Activated naive CD4-positive, alpha-beta T cell treated with anti-CD3 and anti-CD28 coated beads, Interleukin-2, amount 50 U/mL, for 16 hours (primary cell): ENCODE measurements around the gene MAD1L1.

Source experiments
- DNase-seq: peaks from one replicate; pipeline ENCODE4 v3.0.0-alpha.2; 2020

MAD1L1 gene

GRCh38 chr7:2038931-2039728, 193.6 kb downstream of the MAD1L1 start:
- DNase-seq: no peak

- no peak for DNase-seq
Measured at GRCh38 chr7:2037808-2038522, 194.8 kb downstream of the MAD1L1 start.

GRCh38 chr7:2037301-2037807, 195.4 kb downstream of the MAD1L1 start:
- DNase-seq: peak; percentile 13

DNA sequence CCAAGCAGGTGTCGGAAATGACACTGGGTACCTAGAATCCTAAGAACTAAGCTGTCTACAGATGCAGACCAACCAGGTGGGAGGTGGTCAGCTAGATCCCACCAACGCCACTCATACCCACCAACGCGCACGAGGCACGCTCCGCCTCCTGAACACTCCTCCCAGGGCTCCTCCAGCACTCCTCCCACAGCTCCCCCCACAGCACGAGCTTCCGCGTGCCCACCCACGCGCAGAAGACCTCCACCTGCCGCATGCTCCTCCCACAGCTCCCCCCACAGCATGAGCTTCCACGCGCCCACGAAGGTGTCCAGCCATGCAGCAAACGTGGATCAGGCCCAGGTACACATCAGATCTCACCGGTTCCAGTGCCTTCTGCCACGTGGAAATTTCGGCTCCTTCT, 196.0 kb downstream of the MAD1L1 start:
- DNase-seq: peak; percentile 10

- peak; percentile 2 for DNase-seq
Measured at GRCh38 chr7:2036201-2036600, 196.5 kb downstream of the MAD1L1 start.

DNA sequence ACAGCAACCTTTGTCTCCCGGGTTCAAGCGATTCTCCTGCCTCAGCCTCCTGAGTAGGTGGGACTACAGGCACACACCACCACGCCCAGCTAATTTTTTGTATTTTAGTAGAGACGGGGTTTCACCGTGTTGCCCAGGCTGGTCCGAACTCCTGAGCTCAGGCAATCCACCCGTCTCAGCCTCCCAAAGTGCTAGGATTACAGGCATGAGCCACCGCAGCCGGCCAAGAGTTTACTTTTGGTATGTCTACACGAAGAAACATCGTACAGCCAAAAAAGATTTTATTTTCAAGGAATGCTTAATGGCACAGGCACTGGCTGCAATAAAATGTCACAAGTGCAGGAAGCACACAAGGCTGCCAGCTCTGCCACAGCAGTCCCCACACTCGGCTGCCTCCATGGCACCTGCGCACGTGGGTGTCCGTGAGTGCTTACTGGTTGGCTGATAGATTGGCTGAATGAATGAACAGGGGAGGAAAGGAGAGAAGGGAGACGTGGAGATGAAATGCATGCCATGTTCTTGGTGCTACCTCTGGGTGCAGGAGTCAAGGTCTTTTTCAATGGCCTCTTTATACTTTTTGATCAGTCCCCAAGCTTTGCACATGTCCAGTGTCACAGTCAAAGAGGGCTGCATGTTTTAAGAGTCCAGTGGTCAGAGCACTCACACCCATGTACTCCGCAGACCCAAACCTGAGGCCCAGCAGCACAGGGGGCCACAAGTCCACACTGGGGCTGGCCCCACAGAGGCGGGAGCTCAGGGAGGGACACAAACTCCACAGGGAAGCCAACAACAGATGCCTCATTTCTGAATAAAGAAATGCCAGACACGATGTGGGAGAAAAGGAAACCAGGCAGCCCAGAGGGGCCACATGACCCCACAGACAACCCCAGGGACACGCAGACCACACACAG, 198.2 kb downstream of the MAD1L1 start:
- peak; percentile 3 for DNase-seq

- DNase-seq: peak; percentile 3
Measured at GRCh38 chr7:2033586-2034135, 199.1 kb downstream of the MAD1L1 start.

DNA sequence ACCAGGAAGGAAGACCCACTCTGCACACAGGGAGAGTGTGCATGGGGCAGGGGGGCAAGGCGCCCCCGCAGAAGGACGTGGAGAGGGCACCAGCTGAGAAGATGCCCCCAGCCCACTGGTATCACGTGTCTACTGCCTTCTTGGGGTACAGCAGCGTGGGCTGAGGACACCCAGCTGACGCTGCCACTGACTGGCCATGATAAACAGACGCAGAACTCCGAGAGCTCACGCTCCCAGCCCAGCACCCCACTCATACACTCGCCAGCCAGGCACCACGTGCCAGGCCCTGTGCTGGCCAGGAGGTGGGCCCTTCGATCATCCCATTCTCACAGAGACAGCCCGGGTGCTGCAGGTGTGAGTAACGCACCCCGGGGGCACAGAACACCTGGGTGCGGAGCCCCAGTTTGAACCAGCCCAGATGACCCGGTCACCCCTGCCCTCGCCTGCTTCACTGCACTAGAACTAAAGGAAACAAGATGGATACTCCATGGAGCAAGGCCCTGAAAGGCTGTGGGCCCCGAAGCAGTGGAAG, 199.8 kb downstream of the MAD1L1 start:
- peak; percentile 7 for DNase-seq

DNA sequence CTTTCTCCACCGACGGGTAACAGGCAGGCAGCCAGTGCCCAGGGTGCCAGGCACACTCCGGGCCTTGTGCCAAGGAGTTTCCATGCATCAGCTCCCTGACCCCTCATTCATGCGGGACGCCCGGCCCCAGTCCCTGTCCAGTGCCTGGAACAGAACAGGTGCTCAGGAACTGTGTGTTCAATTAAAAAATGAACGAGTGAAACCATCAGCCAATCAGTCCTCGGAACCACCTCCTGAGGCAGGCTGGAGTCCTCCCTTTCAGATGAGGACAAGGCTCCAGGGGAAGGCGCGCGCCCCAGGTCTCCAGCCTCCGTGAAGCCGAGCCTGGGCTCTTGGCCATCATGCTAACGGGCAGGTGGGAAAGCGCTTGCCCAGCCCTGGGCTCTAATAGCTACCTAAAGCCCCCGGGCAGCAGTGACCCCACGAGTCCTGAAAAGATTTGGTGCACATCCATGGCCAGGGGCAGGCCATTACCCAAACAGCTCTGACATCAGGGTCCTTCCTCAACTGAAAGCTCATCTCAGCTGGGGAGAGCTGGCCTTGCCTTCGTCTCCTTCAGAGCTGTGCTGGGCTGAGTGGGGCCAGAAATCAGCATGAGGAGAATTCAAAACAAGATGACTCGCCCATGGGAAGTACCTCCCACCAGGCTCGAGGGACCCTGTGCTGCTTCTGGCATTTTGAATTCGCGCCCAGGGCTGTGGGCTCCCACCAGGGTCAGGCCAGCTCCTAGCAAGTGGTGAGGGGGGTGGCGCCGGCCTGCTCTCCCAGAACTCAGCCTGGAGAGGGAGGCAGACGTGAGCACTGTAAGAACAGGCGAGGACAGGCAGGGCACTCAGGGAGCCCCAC, 200.5 kb downstream of the MAD1L1 start:
- peak; percentile 5 for DNase-seq

DNA sequence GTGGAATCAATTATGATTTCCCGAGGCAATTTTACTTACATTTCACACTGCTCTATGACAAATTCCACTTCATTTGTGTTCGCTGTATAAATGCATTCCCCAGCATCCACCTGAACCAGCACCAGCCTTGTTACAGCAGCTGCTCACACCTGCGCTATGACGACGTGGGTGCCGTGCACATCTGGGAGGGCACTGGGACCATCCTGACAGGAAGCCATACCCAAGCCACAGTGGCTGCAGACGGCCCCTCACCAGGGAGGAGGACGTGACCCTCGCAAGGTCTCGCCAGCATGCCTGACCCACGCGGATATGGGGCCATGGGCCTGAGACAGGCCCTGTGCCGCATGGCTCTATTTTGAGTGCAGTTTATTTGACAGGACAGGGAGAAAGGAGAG, 201.3 kb downstream of the MAD1L1 start:
- DNase-seq: peak; percentile 11

GRCh38 chr7:2030475-2031450, 202.0 kb downstream of the MAD1L1 start:
- DNase-seq: peak; percentile 26

DNA sequence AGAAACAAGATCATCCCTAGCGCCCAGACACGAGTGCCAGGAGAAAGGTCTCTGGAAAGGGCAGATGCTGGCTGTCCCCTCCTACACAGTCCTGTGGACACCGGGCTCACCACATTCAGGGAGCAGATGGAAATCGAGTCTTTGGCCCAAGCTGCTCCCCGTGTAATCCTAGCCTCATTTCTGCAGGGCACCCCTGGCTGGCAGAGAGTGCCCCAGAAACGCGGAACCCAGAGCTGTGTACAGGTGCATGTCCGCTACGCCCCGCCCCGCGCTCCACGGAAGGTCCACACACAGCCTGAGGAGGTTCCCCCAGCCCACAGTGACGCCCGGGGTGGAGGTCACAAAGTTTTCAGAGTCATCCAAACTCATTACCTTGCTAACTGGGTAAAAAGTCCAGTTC, 202.8 kb downstream of the MAD1L1 start:
- peak; percentile 9 for DNase-seq

GRCh38 chr7:2029211-2029905, 203.4 kb downstream of the MAD1L1 start:
- no peak for DNase-seq

GRCh38 chr7:2028733-2029132, 204.0 kb downstream of the MAD1L1 start:
- no peak for DNase-seq

DNA sequence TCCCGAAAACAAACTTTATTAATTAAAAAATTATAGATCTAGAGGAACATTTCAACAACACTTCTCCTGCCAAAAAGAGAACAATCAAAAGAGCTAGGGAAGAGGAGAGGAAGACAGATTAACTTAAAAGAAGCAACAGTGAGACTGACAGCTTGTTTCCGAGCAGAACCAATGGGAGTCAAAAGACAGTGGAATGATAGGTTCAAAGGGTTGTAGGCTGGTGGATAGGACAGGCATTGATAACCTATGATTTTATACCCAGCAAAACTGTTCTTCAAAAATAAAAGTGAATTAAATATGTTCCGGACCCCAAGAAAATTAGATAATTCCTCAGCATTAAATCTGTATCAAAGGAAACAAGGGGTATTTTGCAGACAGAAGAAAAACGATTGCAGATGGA, 207.6 kb downstream of the MAD1L1 start:
- no peak for DNase-seq

DNA sequence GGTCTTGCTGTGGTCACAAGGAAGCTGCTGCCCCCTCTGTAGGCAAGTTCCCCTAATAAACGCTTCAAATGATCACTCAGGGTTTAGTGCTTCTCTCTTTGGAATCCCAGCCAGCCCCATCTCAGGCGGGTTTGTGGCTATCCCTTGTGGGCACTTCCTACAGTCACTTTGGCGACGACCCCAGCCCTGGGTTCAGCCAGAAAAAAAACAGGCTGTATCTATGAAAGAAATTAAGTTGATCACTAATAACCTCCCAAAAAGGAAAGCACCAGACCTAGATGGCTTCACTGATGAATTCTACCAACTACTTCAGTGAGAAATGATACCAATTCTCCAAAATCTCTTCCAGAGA, 208.2 kb downstream of the MAD1L1 start:
- DNase-seq: no peak

GRCh38 chr7:2023877-2024566, 208.7 kb downstream of the MAD1L1 start:
- DNase-seq: peak; percentile 3

GRCh38 chr7:2022737-2023250, 210.0 kb downstream of the MAD1L1 start:
- DNase-seq: no peak

DNA sequence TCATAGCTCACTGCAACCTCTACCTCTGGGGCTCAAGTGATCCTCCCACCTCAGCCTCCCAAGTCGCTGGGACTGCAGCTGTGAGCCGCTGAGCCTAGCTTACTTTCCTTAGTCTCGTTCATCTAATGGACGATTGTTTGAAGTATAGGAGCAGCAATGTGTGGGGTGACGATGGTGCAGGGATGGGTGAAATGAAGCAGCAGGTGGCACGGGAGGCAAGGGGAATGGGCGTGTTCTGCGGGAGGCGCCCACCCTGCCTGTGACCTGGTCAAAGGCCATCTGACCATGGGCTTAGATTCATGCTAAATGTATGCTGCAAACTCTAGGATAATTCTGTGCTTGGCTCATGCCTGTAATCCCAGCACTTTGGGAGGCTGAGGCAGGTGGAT, 210.7 kb downstream of the MAD1L1 start:
- DNase-seq: no peak
